GM12891 (cell line): ENCODE data around the gene SOX9.

Source experiments
- POLR2A ChIP-seq: IDR thresholded peaks from 2 replicates; pipeline ENCODE4 v1.6.1; 2011; ENCODE audit warnings: low read depth, low read length, control low read depth
- POU2F2 ChIP-seq: IDR thresholded peaks from 2 replicates; pipeline ENCODE4 v1.6.1; 2011; ENCODE audit warnings: low read depth, mild to moderate bottlenecking, control low read depth, low read length, moderate library complexity

DNA sequence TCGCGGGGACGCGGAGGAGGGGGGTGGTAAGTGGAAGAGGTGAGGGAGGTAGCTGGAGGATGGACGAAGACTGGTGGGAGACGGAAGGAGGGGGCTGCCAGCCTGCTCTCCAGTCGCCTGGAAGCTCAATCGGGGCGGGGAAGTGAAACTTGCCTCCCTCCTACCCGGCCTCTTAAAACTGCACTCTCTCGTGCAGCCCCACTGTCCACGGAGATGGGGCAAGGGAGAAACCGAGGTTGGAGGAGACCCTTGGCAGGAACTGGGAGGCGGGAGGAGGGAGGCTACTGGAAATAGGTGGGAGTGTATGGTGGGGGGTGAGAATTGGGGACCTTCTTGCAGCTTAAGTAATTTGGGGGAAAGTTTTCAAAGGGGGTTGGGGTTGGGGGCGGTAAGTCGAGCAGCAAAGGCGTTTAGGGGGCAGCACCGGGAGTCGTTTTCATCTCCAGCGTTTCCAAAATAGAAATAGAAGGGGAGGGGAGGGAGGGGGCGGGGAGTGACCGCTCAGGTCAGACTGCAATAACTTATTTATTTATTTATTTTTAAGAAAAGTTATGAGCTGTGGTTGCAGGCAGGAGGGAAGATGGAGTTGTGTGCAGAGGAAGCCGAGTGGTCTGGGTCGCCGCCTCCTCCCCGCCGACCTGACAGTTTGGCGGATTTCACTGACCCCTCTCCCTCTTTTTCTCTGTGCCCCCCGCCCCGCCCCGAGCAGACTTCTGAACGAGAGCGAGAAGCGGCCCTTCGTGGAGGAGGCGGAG lies 1.4 kb downstream of the SOX9 start:
- TF ChIP-seq POU2F2, result no peak
- TF ChIP-seq POLR2A, result no peak
